H1 (cell line): ENCODE data around the gene PLPPR1. TPM values are rescaled to one million over a fixed set of nuclear protein-coding genes. Genes with fewer than 3 reads are reported as not detected.

Experiments
- CTCF ChIA-PET: fragments of 300-600 bp; sonication (Branson Sonifier 250); formaldehyde crosslinking; loops from one replicate; lab custom pipeline; 2021; ENCODE audit not compliant: partially characterized antibody; lab: Charles Lee
- POLR2A ChIA-PET: fragments of 300-600 bp; sonication (Branson Sonifier 250); formaldehyde crosslinking; loops from one replicate; lab custom pipeline; 2021; ENCODE audit warnings: inconsistent platforms; ENCODE audit not compliant: partially characterized antibody; lab: Charles Lee
- DNase-seq, 2 experiments: peaks; one replicate each; pipeline versions ENCODE4 v3.0.0 to v3.0.0-alpha.2; 2010 to 2022; ENCODE audit warnings: low spot score in 2 of 2, low read depth in 1 of 2, mixed read lengths in 1 of 2
- FAIRE-seq: peaks from 2 replicates; lab custom pipeline; 2011; peaks lifted over from hg19 to GRCh38; lab: Jason Lieb, UNC
- H2AFZ ChIP-seq: 2 replicates; pipeline ENCODE4 v1.8.1; 2012; ENCODE audit warnings: low read length, inconsistent platforms
- H2AK5ac ChIP-seq: 2 replicates; pipeline ENCODE4 v1.6.1; 2013; ENCODE audit warnings: low read depth, low read length
- H2BK120ac ChIP-seq: replicated peaks from 2 replicates; pipeline ENCODE3; 2013; ENCODE audit warnings: low read depth, low read length, inconsistent platforms
- H2BK12ac ChIP-seq: 2 replicates; pipeline ENCODE4 v1.6.1; 2013; ENCODE audit warnings: low read depth, low read length
- H2BK15ac ChIP-seq: 2 replicates; pipeline ENCODE4 v1.6.1; 2013; ENCODE audit warnings: low read length
- H2BK20ac ChIP-seq: 2 replicates; pipeline ENCODE4 v1.6.1; 2013; ENCODE audit warnings: low read length
- H2BK5ac ChIP-seq: 2 replicates; pipeline ENCODE4 v1.6.1; 2013; ENCODE audit warnings: low read depth, low read length
- H3K14ac ChIP-seq: 2 replicates; pipeline ENCODE4 v1.6.1; 2013; ENCODE audit warnings: inconsistent platforms; ENCODE audit not compliant: insufficient read length
- H3K18ac ChIP-seq: 2 replicates; pipeline ENCODE4 v1.6.1; 2013; ENCODE audit warnings: low read length; ENCODE audit errors: extremely low read depth
- H3K23ac ChIP-seq: 2 replicates; pipeline ENCODE4 v1.6.1; 2013; ENCODE audit warnings: inconsistent platforms; ENCODE audit not compliant: insufficient read length
- H3K23me2 ChIP-seq: 2 replicates; pipeline ENCODE4 v1.6.1; 2013; ENCODE audit warnings: low read depth, low read length
- H3K27ac ChIP-seq: 2 replicates; pipeline ENCODE4 v1.6.1; 2011; ENCODE audit warnings: low read depth, low read length, inconsistent platforms
- H3K27me3 ChIP-seq, 4 experiments: replicated peaks in 1 of 4; 1 replicate in 1 of 4; 2 replicates in 3 of 4; pipeline versions ENCODE4 v1.6.1 to v1.8.1; 2011 to 2013; ENCODE audit warnings: low read length in 3 of 4, mild to moderate bottlenecking in 3 of 4, inconsistent platforms in 2 of 4, mixed read lengths in 2 of 4, moderate library complexity in 1 of 4; ENCODE audit not compliant: control insufficient read depth in 3 of 4, insufficient read depth in 3 of 4; ENCODE audit errors: extremely low read depth in 1 of 4
- H3K36me3 ChIP-seq, 4 experiments: 2 replicates each; pipeline versions ENCODE4 v1.6.1 to v1.8.1; 2011 to 2013; ENCODE audit warnings: mild to moderate bottlenecking in 4 of 4, low read length in 3 of 4, moderate library complexity in 2 of 4, control low read depth in 1 of 4, inconsistent platforms in 1 of 4; ENCODE audit not compliant: insufficient read depth in 4 of 4, control insufficient read depth in 2 of 4
- H3K4ac ChIP-seq: replicated peaks from 2 replicates; pipeline ENCODE3; 2013; ENCODE audit warnings: low read length, low read depth, mixed read lengths, inconsistent platforms; ENCODE audit not compliant: insufficient read length
- H3K4me1 ChIP-seq, 4 experiments: replicated peaks in 1 of 4; 1 replicate in 1 of 4; 2 replicates in 3 of 4; pipeline versions ENCODE4 v1.6.1 to v1.8.1; 2011 to 2013; ENCODE audit warnings: low read length in 3 of 4, inconsistent platforms in 2 of 4, mixed read lengths in 1 of 4; ENCODE audit not compliant: insufficient read depth in 4 of 4, control insufficient read depth in 3 of 4
- H3K4me2 ChIP-seq, 2 experiments: 2 replicates each; pipeline versions ENCODE4 v1.6.1 to v1.8.1; 2011 to 2013; ENCODE audit warnings: low read depth in 2 of 2, low read length in 2 of 2, control low read depth in 1 of 2, inconsistent platforms in 1 of 2, mild to moderate bottlenecking in 1 of 2; ENCODE audit not compliant: insufficient read depth in 1 of 2
- H3K4me3 ChIP-seq, 4 experiments: fragments of 200-600, 300-600 bp in 1 of 4; sonication (generic), shearing (Covaris generic), sonication (Bioruptor Twin) in 1 of 4; 2 replicates each; pipeline versions ENCODE4 v1.5.1 to v1.8.1; 2011 to 2016; ENCODE audit warnings: low read length in 4 of 4, low read depth in 3 of 4, control low read depth in 2 of 4, inconsistent platforms in 2 of 4, mild to moderate bottlenecking in 2 of 4, mixed read lengths in 1 of 4, moderate library complexity in 1 of 4; ENCODE audit not compliant: insufficient read depth in 2 of 4; ENCODE audit errors: extremely low read depth in 1 of 4
- H3K56ac ChIP-seq: replicated peaks from 2 replicates; pipeline ENCODE3; 2013; ENCODE audit warnings: low read depth, mild to moderate bottlenecking, mixed read lengths, low read length, inconsistent platforms; ENCODE audit not compliant: insufficient read length
- H3K79me1 ChIP-seq: 2 replicates; pipeline ENCODE4 v1.6.1; 2013; ENCODE audit warnings: low read depth, low read length, control low read depth
- H3K79me2 ChIP-seq, 2 experiments: 2 replicates each; pipeline versions ENCODE4 v1.6.1 to v1.8.1; 2012 to 2013; ENCODE audit warnings: low read length in 2 of 2, mild to moderate bottlenecking in 2 of 2, inconsistent platforms in 1 of 2; ENCODE audit not compliant: insufficient read depth in 2 of 2, control insufficient read depth in 1 of 2
- H3K9ac ChIP-seq, 4 experiments: replicated peaks in 1 of 4; 1 replicate in 1 of 4; 2 replicates in 3 of 4; pipeline versions ENCODE4 v1.6.1 to v1.8.1; 2011 to 2013; ENCODE audit warnings: low read depth in 3 of 4, low read length in 3 of 4, control low read depth in 2 of 4, mild to moderate bottlenecking in 2 of 4, moderate library complexity in 2 of 4, inconsistent platforms in 1 of 4; ENCODE audit errors: extremely low read depth in 1 of 4
- H3K9me3 ChIP-seq, 2 experiments: 2 replicates each; pipeline versions ENCODE4 v1.6.1 to v1.8.1; 2012 to 2013; ENCODE audit warnings: mild to moderate bottlenecking in 2 of 2, moderate library complexity in 2 of 2, control low read depth in 1 of 2, inconsistent platforms in 1 of 2, low read depth in 1 of 2, low read length in 1 of 2, mixed read lengths in 1 of 2; ENCODE audit not compliant: insufficient read depth in 2 of 2
- H4K20me1 ChIP-seq, 2 experiments: replicated peaks in 1 of 2; 2 replicates each; pipeline versions ENCODE3 to v1.8.1; 2011 to 2013; ENCODE audit warnings: inconsistent platforms in 2 of 2, low read length in 2 of 2, mild to moderate bottlenecking in 1 of 2; ENCODE audit not compliant: insufficient read depth in 2 of 2, control insufficient read depth in 1 of 2
- H4K5ac ChIP-seq: 2 replicates; pipeline ENCODE4 v1.6.1; 2013; ENCODE audit warnings: low read length, low read depth, mixed read lengths, inconsistent platforms; ENCODE audit not compliant: insufficient read length
- H4K8ac ChIP-seq: 2 replicates; pipeline ENCODE4 v1.8.0; 2013; ENCODE audit warnings: mild to moderate bottlenecking, moderate library complexity, low read length, inconsistent platforms; ENCODE audit not compliant: insufficient read depth; ENCODE audit errors: extremely low read depth
- H4K91ac ChIP-seq: replicated peaks from 2 replicates; pipeline ENCODE3; 2013; ENCODE audit warnings: low read length, mixed read lengths, inconsistent platforms; ENCODE audit not compliant: insufficient read length
- BCL11A ChIP-seq, 2 experiments: IDR thresholded peaks; one replicate each; pipeline ENCODE4 v1.6.1; 2011; ENCODE audit warnings: low read depth in 2 of 2, low read length in 2 of 2, mild to moderate bottlenecking in 2 of 2
- CBX8 ChIP-seq: fragments of 300-800, 300-1000 bp; sonication (generic); IDR thresholded peaks from 2 replicates; pipeline ENCODE4 v1.7.1; 2016; ENCODE audit warnings: low read depth, low read length, borderline replicate concordance
- CTBP2 ChIP-seq: IDR thresholded peaks from 2 replicates; pipeline ENCODE4 v1.7.0; 2011; ENCODE audit warnings: borderline replicate concordance, mild to moderate bottlenecking, moderate library complexity, mixed read lengths, low read length; ENCODE audit not compliant: insufficient read depth, insufficient read length
- EP300 ChIP-seq, 2 experiments: IDR thresholded peaks; 1 replicate in 1 of 2; 2 replicates in 1 of 2; pipeline ENCODE4 v1.6.1; 2011 to 2012; ENCODE audit warnings: low read depth in 2 of 2, low read length in 2 of 2, mild to moderate bottlenecking in 2 of 2, borderline replicate concordance in 1 of 2, inconsistent platforms in 1 of 2, moderate library complexity in 1 of 2
- GTF2F1 ChIP-seq: IDR thresholded peaks from 2 replicates; pipeline ENCODE4 v1.6.1; 2012; ENCODE audit warnings: low read depth, low read length, improper control_type of control experiment, borderline replicate concordance
- JUN ChIP-seq: IDR thresholded peaks from 2 replicates; pipeline ENCODE4 v1.6.1; 2011; ENCODE audit warnings: low read depth, mild to moderate bottlenecking, improper control_type of control experiment, low read length
- JUND ChIP-seq: IDR thresholded peaks from 2 replicates; pipeline ENCODE4 v1.6.1; 2011; ENCODE audit warnings: mild to moderate bottlenecking, improper control_type of control experiment, low read length
- NRF1 ChIP-seq: IDR thresholded peaks from 2 replicates; pipeline ENCODE4 v1.6.1; 2011; ENCODE audit warnings: mild to moderate bottlenecking, low read depth, low read length, improper control_type of control experiment
- RAD21 ChIP-seq, 2 experiments: IDR thresholded peaks in 1 of 2; conservative IDR thresholded peaks in 1 of 2; 2 replicates each; pipeline ENCODE4 v1.6.1; 2011; ENCODE audit warnings: low read depth in 2 of 2, low read length in 2 of 2, improper control_type of control experiment in 1 of 2, inconsistent platforms in 1 of 2, mild to moderate bottlenecking in 1 of 2, moderate library complexity in 1 of 2
- RFX5 ChIP-seq: IDR thresholded peaks from 2 replicates; pipeline ENCODE4 v1.6.1; 2011; ENCODE audit warnings: low read depth, low read length, improper control_type of control experiment, borderline replicate concordance
- SP1 ChIP-seq: IDR thresholded peaks from 2 replicates; pipeline ENCODE4 v1.6.1; 2011; ENCODE audit warnings: low read depth, low read length
- TAF1 ChIP-seq: IDR thresholded peaks from 2 replicates; pipeline ENCODE4 v1.6.1; 2011; ENCODE audit warnings: mild to moderate bottlenecking, low read depth, low read length
- TAF7 ChIP-seq: optimal IDR thresholded peaks from 2 replicates; pipeline ENCODE3; 2011; ENCODE audit warnings: low read depth, mild to moderate bottlenecking, inconsistent platforms, low read length, moderate library complexity, borderline replicate concordance
- WGBS, 2 experiments: shearing (Covaris generic) in 1 of 2; methylation state at CpG; one replicate each; pipeline versions ENCODE4 v1.1.6 to v1.1.7; 2013 to 2015; ENCODE audit warnings: low lambda C conversion rate in 2 of 2, mixed read lengths in 2 of 2, inconsistent platforms in 1 of 2, low coverage in 1 of 2, missing lambda C conversion rate in 1 of 2; ENCODE audit not compliant: insufficient replicate concordance in 2 of 2, insufficient coverage in 1 of 2, insufficient read length in 1 of 2; ENCODE audit errors: extremely low coverage in 1 of 2, missing lambda C conversion rate in 1 of 2; 5-methylcytosine and 5-hydroxymethylcytosine counted together
- polyA plus RNA-seq, 7 experiments: library from polyadenylated mRNA; depleted of rRNA in 3 of 7; stranded (reverse) in 5 of 7; unstranded in 2 of 7; fragments of >200 nt in 5 of 7; fragments of 200-250 nt in 2 of 7; gene quantifications; 1 replicate in 5 of 7; 2 replicates in 1 of 7; 4 replicates in 1 of 7; pipeline versions ENCODE4 v1.2.1 to v1.2.3, GENCODE V29; 2011 to 2013; ENCODE audit warnings: missing spikeins in 2 of 7, mixed read lengths in 2 of 7
- total RNA-seq: library from RNA; stranded (reverse); fragmentation: NEBNext Ultra II Directional; extraction: Animal tissue kit (Norgen Biotek cat#: 25700); gene quantifications from 2 replicates; pipeline ENCODE4 v1.2.1, GENCODE V29; 2021

PLPPR1 gene
- total and polyA plus RNA-seq, 2 of the 8 experiments (the other 6 are each of a cell fraction or from before 2014, with no cell fraction given) = 1.4 to 1.8 TPM

DNA sequence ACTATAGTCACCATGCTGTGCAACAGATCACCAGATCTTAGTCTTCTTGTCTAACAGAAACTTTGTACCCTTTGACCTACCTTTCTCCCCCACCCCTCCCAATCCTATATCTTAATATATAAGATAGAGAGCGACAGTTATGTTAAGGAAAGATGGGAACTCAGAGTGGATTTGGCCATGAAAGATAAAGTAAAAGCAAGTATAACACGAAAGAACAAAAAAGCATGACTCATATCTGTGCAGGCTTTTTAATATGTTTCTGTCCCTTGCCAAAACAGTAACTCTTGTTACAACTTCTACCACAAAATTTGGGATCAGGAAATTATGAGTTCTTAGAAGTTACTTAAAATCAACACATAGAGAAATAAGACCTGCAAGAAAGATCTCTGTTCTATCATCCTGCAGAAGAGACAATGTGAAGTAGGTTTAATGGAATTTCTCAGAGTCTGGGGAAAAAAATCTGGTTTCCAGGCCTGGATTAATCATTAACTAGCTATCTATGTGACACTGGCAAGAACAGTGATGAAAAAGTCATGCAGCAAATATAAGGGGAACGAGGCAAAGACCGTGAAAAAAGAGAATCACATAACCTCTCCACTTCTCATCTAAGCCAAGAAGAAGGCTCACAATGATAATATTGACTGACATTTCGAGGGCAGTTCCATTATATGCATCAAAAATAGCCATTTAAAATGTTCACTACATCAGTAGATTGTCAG is 337.7 kb downstream of the PLPPR1 start:
- Histone ChIP-seq H3K79me2 (no peaks in the 10 kb centered on the region), H2BK12ac (no peak overlapping the region), H3K9me3 (no peaks in the 10 kb centered on the region), H2BK15ac (no peak overlapping the region), H4K8ac (no peak overlapping the region), H3K23ac (no peak overlapping the region), H3K4me2 (no peak overlapping the region), H3K4me3 (no peak overlapping the region), H3K36me3 (no peaks in the 10 kb centered on the region), H3K18ac (no peak overlapping the region), H3K14ac (no peak overlapping the region), H2BK5ac (no peak overlapping the region), H3K27ac (no peak overlapping the region), H2AFZ (no peak overlapping the region), H3K79me1 (no peaks in the 10 kb centered on the region), H3K9ac (no peak overlapping the region), H3K27me3 (no peaks in the 10 kb centered on the region), H3K4ac (no peak overlapping the region), H3K56ac (no peak overlapping the region), H2AK5ac (no peak overlapping the region), H4K5ac (no peak overlapping the region), H3K4me1 (no peaks in the 10 kb centered on the region), H4K91ac (no peak overlapping the region), H3K23me2 (no peaks in the 10 kb centered on the region), H2BK20ac (no peak overlapping the region), H2BK120ac (no peak overlapping the region), H4K20me1 (no peaks in the 10 kb centered on the region)
- DNase-seq = no peak
- WGBS, 2 experiments = 83% methylated on average over 5 of the region's 5 CpGs; no CpG with 5 or more reads in 1 of the 2 experiments
- POLR2A ChIA-PET = no interaction called here
- FAIRE-seq = no peak
- CTCF ChIA-PET = no interaction called here
- TF ChIP-seq RFX5 (no peak), CTBP2 (no peak), TAF7 (no peak), RAD21 (IDR thresholded peaks at IDR 0.05 in 1 of 2, conservative IDR thresholded peaks at IDR 0.05 in 1 of 2; ENCODE audit: low read depth in 2 of 2, low read length in 2 of 2) (no peak), NRF1 (no peak), EP300 (IDR thresholded peaks at IDR 0.05; ENCODE audit: borderline replicate concordance in 1 of 2, low read depth in 2 of 2, low read length in 2 of 2) (no peak), JUN (no peak), SP1 (no peak), TAF1 (no peak), GTF2F1 (no peak), CBX8 (no peak), JUND (no peak), BCL11A (IDR thresholded peaks at IDR 0.05; ENCODE audit: low read depth in 2 of 2, low read length in 2 of 2) (no peak)
